Left lung (tissue), 10 donors: ENCODE data around the gene LAPTM4A. TPM values are rescaled to one million over a fixed set of nuclear protein-coding genes. Genes with fewer than 3 reads are reported as not detected.

Experiments used
- ATAC-seq: fragments of 200-7000 bp; cut with Tn5 transposase; one replicate; pipeline ENCODE4 v1.9.1; 2020; ENCODE audit warnings: moderate library complexity
- DNase-seq, 4 donors: peaks; one replicate each; pipeline ENCODE4 v3.0.0-alpha.2; 2013 to 2020
- H3K27ac ChIP-seq, 2 donors: fragments of 200-600 bp; sonication (generic) in 1 of 2; one replicate each; pipeline versions ENCODE4 v1.5.0 to v1.8.0; 2020 to 2021
- H3K27me3 ChIP-seq, 2 donors: fragments of 200-600 bp; sonication (generic) in 1 of 2; one replicate each; pipeline versions ENCODE4 v1.5.0 to v1.8.0; 2020 to 2021
- H3K36me3 ChIP-seq, 2 donors: fragments of 200-600 bp; sonication (generic) in 1 of 2; one replicate each; pipeline versions ENCODE4 v1.5.0 to v1.8.0; 2020 to 2021
- H3K4me1 ChIP-seq, 2 donors: fragments of 200-600 bp; one replicate each; pipeline ENCODE4 v1.8.0; 2021
- H3K4me3 ChIP-seq, 2 donors: fragments of 200-600 bp; sonication (generic) in 1 of 2; one replicate each; pipeline versions ENCODE4 v1.5.0 to v1.8.0; 2020 to 2021; ENCODE audit warnings: mild to moderate bottlenecking in 1 of 2
- H3K9me3 ChIP-seq, 2 donors: fragments of 200-600 bp; sonication (generic) in 1 of 2; one replicate each; pipeline versions ENCODE4 v1.5.0 to v1.8.0; 2020 to 2021
- CTCF ChIP-seq, 2 donors: fragments of 200-600 bp; sonication (generic) in 1 of 2; IDR thresholded peaks; one replicate each; pipeline versions ENCODE4 v1.5.0 to v1.8.0; 2021; ENCODE audit warnings: antibody characterized with exemption in 2 of 2
- intact Hi-C, 2 donors: fragments of 100-400 bp; cut with DNase I; formaldehyde crosslinking; loops; one replicate each; pipeline versions ENCODE4 v1.11.2 to v1.14.2; 2022
- polyA plus RNA-seq, 6 donors: library from polyadenylated mRNA; unstranded; fragments of 120-200 nt; gene quantifications; one replicate each; pipeline ENCODE4 v1.2.1, GENCODE V29; 2013; ENCODE audit not compliant: insufficient read length in 6 of 6
- total RNA-seq, 2 donors: library from RNA; stranded (reverse); fragmentation: NEBNext Ultra II Directional; extraction: Animal tissue kit (Norgen Biotek cat#: 25700); gene quantifications; one replicate each; pipeline ENCODE4 v1.2.1, GENCODE V29; 2021
- donor health status: DM: no; HTN: yes; CAD: no.
- donor health status: DM: no; HTN: no; CAD: no.

Gene LAPTM4A
- total and polyA plus RNA-seq, 8 donors = 220 to 531 (median 464) TPM

GRCh38 chr2:20093263-20094141 is 42.1 kb upstream of the LAPTM4A start:
- peak; percentile 58 for ATAC-seq

GRCh38 chr2:20092901-20093235 is 41.4 kb upstream of the LAPTM4A start:
- DNase-seq (no peak), ATAC-seq (no peak)
- Histone ChIP-seq H3K36me3 (no peaks in the 10 kb centered on the region), H3K27me3 (no peaks in the 10 kb centered on the region), H3K4me1 (no peaks in the 10 kb centered on the region), H3K4me3 (no peak overlapping the region), H3K27ac (no peak overlapping the region), H3K9me3 (no peaks in the 10 kb centered on the region)
- intact Hi-C loops = loop anchor here in 1 of 2 donors (5.0 kb wide), 1 partner anchor 76 kb away; no protein-coding TSS in a partner anchor
- TF ChIP-seq CTCF (IDR thresholded peaks at IDR 0.05) = no peak

More at GRCh38 chr2:20093263-20094141, 42.1 kb upstream of the LAPTM4A start:
- no peak overlapping the region for H3K4me3 ChIP-seq
- peaks cover 0 to 2% of the 10 kb centered on the region in 2 donors for H3K4me1 ChIP-seq
- intact Hi-C loops = loop anchor here in 1 of 2 donors (5.0 kb wide), 1 partner anchor 76 kb away; no protein-coding TSS in a partner anchor
- no peaks in the 10 kb centered on the region for H3K36me3 ChIP-seq
- no peak for TF ChIP-seq CTCF (IDR thresholded peaks at IDR 0.05)
- DNase-seq = peak in 3 of 4 donors; percentile 43 to 79 (median 53)
- no peak overlapping the region for H3K27ac ChIP-seq
- no peaks in the 10 kb centered on the region for H3K9me3 ChIP-seq
- no peaks in the 10 kb centered on the region for H3K27me3 ChIP-seq

GRCh38 chr2:20092226-20092900 is 40.9 kb upstream of the LAPTM4A start:
- intact Hi-C loops = loop anchor here in 1 of 2 donors (5.0 kb wide), 1 partner anchor 75 kb away; no protein-coding TSS in a partner anchor
- no peaks in the 10 kb centered on the region for H3K36me3 ChIP-seq
- H3K27ac ChIP-seq = no peak overlapping the region
- H3K4me1 ChIP-seq = no peaks in the 10 kb centered on the region
- ATAC-seq = no peak
- DNase-seq = no peak
- H3K4me3 ChIP-seq = no peak overlapping the region
- no peaks in the 10 kb centered on the region for H3K27me3 ChIP-seq
- no peak for TF ChIP-seq CTCF (IDR thresholded peaks at IDR 0.05)
- H3K9me3 ChIP-seq = no peaks in the 10 kb centered on the region

- Histone ChIP-seq H3K4me1 (no peaks in the 10 kb centered on the region), H3K27ac (peak overlapping the region; percentile 2 to 23), H3K4me3 (no peak overlapping the region), H3K9me3 (no peaks in the 10 kb centered on the region), H3K36me3 (no peaks in the 10 kb centered on the region), H3K27me3 (no peaks in the 10 kb centered on the region)
- DNase-seq = peak in 2 of 4 donors; percentile 40 to 77
- peak; percentile 55 for ATAC-seq
- no peak for TF ChIP-seq CTCF (IDR thresholded peaks at IDR 0.05)
- intact Hi-C loops = loop anchor here in 1 of 2 donors (5.0 kb wide), 1 partner anchor 74 kb away; no protein-coding TSS in a partner anchor
These were observed 40.0 kb upstream of the LAPTM4A start for GRCh38 chr2:20091305-20091991.
